HG03196 (cell line): ENCODE data around the gene C3orf52.

Experiments used
- ATAC-seq: cut with Tn5 transposase; IDR thresholded peaks from one replicate; pipeline ENCODE4 v1.9.1; 2021; ENCODE audit not compliant: unreplicated experiment

C3orf52 gene

GRCh38 chr3:112134335-112135124 is 48.3 kb downstream of the C3orf52 start:
- no peak for ATAC-seq

GRCh38 chr3:112136046-112136445 is 49.9 kb downstream of the C3orf52 start:
- no peak for ATAC-seq

GRCh38 chr3:112136959-112137693 is 50.9 kb downstream of the C3orf52 start:
- ATAC-seq, result peak; percentile 22

GRCh38 chr3:112137781-112138180 is 51.6 kb downstream of the C3orf52 start:
- ATAC-seq, result no peak

GRCh38 chr3:112138219-112138969 is 52.2 kb downstream of the C3orf52 start:
- no peak for ATAC-seq

GRCh38 chr3:112140584-112140983 is 54.4 kb downstream of the C3orf52 start:
- ATAC-seq, result no peak

GRCh38 chr3:112141293-112141692 is 55.1 kb downstream of the C3orf52 start:
- ATAC-seq, result no peak

- ATAC-seq, result no peak
These were observed 57.1 kb downstream of the C3orf52 start for GRCh38 chr3:112143251-112143650.

GRCh38 chr3:112143689-112144088 is 57.5 kb downstream of the C3orf52 start:
- ATAC-seq, result no peak

GRCh38 chr3:112149136-112149535 is 62.9 kb downstream of the C3orf52 start:
- no peak for ATAC-seq

GRCh38 chr3:112167758-112168157 is 81.6 kb downstream of the C3orf52 start:
- peak; percentile 58 for ATAC-seq
